GM23338 (cell line): ENCODE data around the gene ITPR2. TPM values are rescaled to one million over a fixed set of nuclear protein-coding genes. Genes with fewer than 3 reads are reported as not detected.
"Not testable (repeated sequence)": the region's sequence is repeated elsewhere in the genome, so short reads cannot be mapped to it uniquely, and the experiment has no call there.

Source experiments
- ATAC-seq: fragments of 200-7000 bp; cut with Tn5 transposase; 3 replicates; pipeline ENCODE4 v1.9.1; 2020
- DNase-seq: peaks from one replicate; pipeline ENCODE4 v3.0.0-alpha.2; 2015; ENCODE audit warnings: low spot score
- H2AFZ ChIP-seq: fragments of 200-600 bp; sonication (generic); 2 replicates; pipeline ENCODE4 v1.8.0; 2016; ENCODE audit warnings: antibody characterized with exemption, mild to moderate bottlenecking, moderate library complexity
- H3F3A ChIP-seq: fragments of 200-600 bp; sonication (generic); replicated peaks from 2 replicates; pipeline ENCODE4 v1.8.0; 2017; ENCODE audit warnings: antibody characterized with exemption, mixed run types, low read depth
- H3K27ac ChIP-seq: fragments of 200-600 bp; sonication (generic); 2 replicates; pipeline ENCODE4 v1.6.1; 2016; ENCODE audit warnings: low read depth
- H3K27me3 ChIP-seq: fragments of 200-600 bp; sonication (generic); 2 replicates; pipeline ENCODE4 v1.8.0; 2016; ENCODE audit warnings: mild to moderate bottlenecking, mixed run types, moderate library complexity; ENCODE audit not compliant: insufficient read depth
- H3K36me3 ChIP-seq: fragments of 200-600 bp; sonication (generic); 2 replicates; pipeline ENCODE4 v1.8.0; 2016; ENCODE audit warnings: mild to moderate bottlenecking; ENCODE audit not compliant: insufficient read depth
- H3K4me1 ChIP-seq: fragments of 200-600 bp; sonication (generic); 2 replicates; pipeline ENCODE4 v1.8.0; 2016; ENCODE audit warnings: mild to moderate bottlenecking, moderate library complexity; ENCODE audit not compliant: insufficient read depth
- H3K4me2 ChIP-seq: fragments of 200-600 bp; sonication (generic); 2 replicates; pipeline ENCODE4 v1.7.1; 2017; ENCODE audit warnings: mixed run types
- H3K4me3 ChIP-seq: fragments of 200-600 bp; sonication (generic); 2 replicates; pipeline ENCODE4 v1.6.1; 2016; ENCODE audit warnings: mixed run types
- H3K79me2 ChIP-seq: fragments of 200-600 bp; sonication (generic); replicated peaks from 2 replicates; pipeline ENCODE4 v1.8.0; 2017; ENCODE audit warnings: mild to moderate bottlenecking; ENCODE audit not compliant: insufficient read depth
- H3K9me2 ChIP-seq: fragments of 200-600 bp; sonication (generic); 2 replicates; pipeline ENCODE4 v1.8.0; 2017; ENCODE audit not compliant: insufficient read depth
- H4K20me1 ChIP-seq: fragments of 200-600 bp; sonication (generic); replicated peaks from 2 replicates; pipeline ENCODE4 v1.8.0; 2017; ENCODE audit warnings: mild to moderate bottlenecking; ENCODE audit not compliant: insufficient read depth
- H3K27ac Mint-ChIP-seq: 2 replicates; pipeline ENCODE4 v1.8.0; 2020; ENCODE audit warnings: inconsistent platforms, mild to moderate bottlenecking, moderate library complexity, mixed read lengths
- H3K27me3 Mint-ChIP-seq: 3 replicates; pipeline ENCODE4 v1.8.0; 2022; ENCODE audit warnings: low read depth, mild to moderate bottlenecking, moderate library complexity, mixed read lengths, inconsistent platforms; ENCODE audit not compliant: insufficient read depth, poor library complexity
- H3K36me3 Mint-ChIP-seq: 3 replicates; pipeline ENCODE4 v1.8.0; 2021; ENCODE audit warnings: low read depth, mild to moderate bottlenecking, inconsistent platforms, moderate library complexity, mixed read lengths
- H3K4me1 Mint-ChIP-seq: 3 replicates; pipeline ENCODE4 v1.8.0; 2020; ENCODE audit warnings: mild to moderate bottlenecking, inconsistent platforms, mixed read lengths
- H3K4me3 Mint-ChIP-seq: 3 replicates; pipeline ENCODE4 v1.8.0; 2021; ENCODE audit warnings: moderate library complexity, mild to moderate bottlenecking, inconsistent platforms, mixed read lengths
- H3K9me3 Mint-ChIP-seq: 3 replicates; pipeline ENCODE4 v1.8.0; 2020; ENCODE audit warnings: moderate library complexity, mild to moderate bottlenecking, inconsistent platforms, mixed read lengths
- CTCF ChIP-seq, 2 experiments: fragments of 200-600 bp in 1 of 2; sonication (generic) in 1 of 2; conservative IDR thresholded peaks; 2 replicates each; pipeline versions ENCODE4 v1.5.1 to v1.6.1; 2016 to 2017; ENCODE audit warnings: antibody characterized with exemption in 2 of 2, low read depth in 2 of 2, mild to moderate bottlenecking in 2 of 2, moderate library complexity in 1 of 2
- EZH2phosphoT487 ChIP-seq: fragments of 200-600 bp; sonication (generic); IDR thresholded peaks from one replicate; pipeline ENCODE4 v1.8.1; 2018; ENCODE audit warnings: antibody characterized with exemption; ENCODE audit not compliant: unreplicated experiment
- REST ChIP-seq: IDR thresholded peaks from one replicate; pipeline ENCODE4 v1.6.1; 2018; ENCODE audit warnings: antibody characterized with exemption; ENCODE audit not compliant: unreplicated experiment
- ZNF331 ChIP-seq: fragments of 250-450 bp; sonication (Bioruptor Pico); IDR thresholded peaks from 2 replicates; pipeline ENCODE4 v1.5.0; 2020; ENCODE audit warnings: low read depth, mild to moderate bottlenecking, moderate library complexity
- polyA plus RNA-seq: library from polyadenylated mRNA; unstranded; fragments of >200 nt; fragmentation: Nextera tagmentation; extraction: Ambion mirVana; gene quantifications from 2 replicates; pipeline ENCODE4 v1.2.1, GENCODE V29; 2016
- total RNA-seq: library from RNA; depleted of rRNA; stranded (reverse); fragments of >200 nt; shearing (Covaris generic); gene quantifications from 2 replicates; pipeline ENCODE4 v1.2.3, GENCODE V29; 2014

Gene ITPR2
- total and polyA plus RNA-seq, 2 experiments from 2014 or later, result 44.5 to 65.2 TPM

- no peaks in the 10 kb centered on the region for H3K36me3 Mint-ChIP-seq
- H3K36me3 ChIP-seq, result no peaks in the 10 kb centered on the region
- H3K79me2 ChIP-seq, result no peaks in the 10 kb centered on the region
- H3K27ac ChIP-seq, result no peak overlapping the region
- no peak for ATAC-seq
- no peak for TF ChIP-seq REST
- TF ChIP-seq ZNF331 (CRISPR knock-in tag), result no peak
- no peak overlapping the region for H3K4me3 Mint-ChIP-seq
- H3K9me3 Mint-ChIP-seq, result no peaks in the 10 kb centered on the region
- H3K4me2 ChIP-seq, result no peak overlapping the region
- H2AFZ ChIP-seq, result no peak overlapping the region
- no peak overlapping the region for H3K4me3 ChIP-seq
- no peak overlapping the region for H3K27ac Mint-ChIP-seq
- no peaks in the 10 kb centered on the region for H4K20me1 ChIP-seq
- H3F3A ChIP-seq, result no peaks in the 10 kb centered on the region
- H3K27me3 Mint-ChIP-seq, result peaks cover 2% of the 10 kb centered on the region
- H3K4me1 ChIP-seq, result no peaks in the 10 kb centered on the region
- H3K4me1 Mint-ChIP-seq, result peaks cover 2% of the 10 kb centered on the region; the same call in 1 of the 3 replicates
- H3K9me2 ChIP-seq, result no peaks in the 10 kb centered on the region
- DNase-seq, result no peak
- no peaks in the 10 kb centered on the region for H3K27me3 ChIP-seq
Observed at GRCh38 chr12:26867080-26867479, 34.1 kb upstream of the ITPR2 start.

- no peaks in the 10 kb centered on the region for H3K9me2 ChIP-seq
- no peaks in the 10 kb centered on the region for H3K79me2 ChIP-seq
- H3K27me3 Mint-ChIP-seq, result no peaks in the 10 kb centered on the region
- H3K4me1 Mint-ChIP-seq, result no peaks in the 10 kb centered on the region
- H3K36me3 Mint-ChIP-seq, result no peaks in the 10 kb centered on the region
- TF ChIP-seq EZH2phosphoT487, result no peak
- TF ChIP-seq CTCF (conservative IDR thresholded peaks at IDR 0.05; ENCODE audit: low read depth in 2 of 2), result peak; percentile 57 to 64
- H3K4me1 ChIP-seq, result no peaks in the 10 kb centered on the region
- no peak overlapping the region for H2AFZ ChIP-seq
- H3K9me3 Mint-ChIP-seq, result no peaks in the 10 kb centered on the region
- H3K4me3 Mint-ChIP-seq, result no peak overlapping the region
- no peak overlapping the region for H3K27ac Mint-ChIP-seq
- no peaks in the 10 kb centered on the region for H3K27me3 ChIP-seq
- H3K36me3 ChIP-seq, result no peaks in the 10 kb centered on the region
- no peak overlapping the region for H3K4me2 ChIP-seq
- no peaks in the 10 kb centered on the region for H3F3A ChIP-seq
- DNase-seq (peak; percentile 43), ATAC-seq (no peak)
- no peaks in the 10 kb centered on the region for H4K20me1 ChIP-seq
- no peak overlapping the region for H3K27ac ChIP-seq
- H3K4me3 ChIP-seq, result no peak overlapping the region
Observed at GRCh38 chr12:26863515-26863914, 30.5 kb upstream of the ITPR2 start.

- not testable (repeated sequence) for H3K36me3 ChIP-seq, H3K27ac ChIP-seq, H3K27ac Mint-ChIP-seq, ATAC-seq, H3K27me3 Mint-ChIP-seq, H3K36me3 Mint-ChIP-seq, H3K4me1 ChIP-seq, H3K4me3 Mint-ChIP-seq, H3K9me3 Mint-ChIP-seq, H3F3A ChIP-seq, H3K9me2 ChIP-seq, DNase-seq, H3K4me2 ChIP-seq, H3K27me3 ChIP-seq, H4K20me1 ChIP-seq, H3K4me3 ChIP-seq, H3K4me1 Mint-ChIP-seq, H3K79me2 ChIP-seq, H2AFZ ChIP-seq
Observed at GRCh38 chr12:26862787-26863186, 29.8 kb upstream of the ITPR2 start.
